ENCODE measurements around the gene LGALS9B.
"Not testable (repeated sequence)": the region's sequence is repeated elsewhere in the genome, so short reads cannot be mapped to it uniquely, and the experiment has no call there.

The LGALS9B gene

DNA sequence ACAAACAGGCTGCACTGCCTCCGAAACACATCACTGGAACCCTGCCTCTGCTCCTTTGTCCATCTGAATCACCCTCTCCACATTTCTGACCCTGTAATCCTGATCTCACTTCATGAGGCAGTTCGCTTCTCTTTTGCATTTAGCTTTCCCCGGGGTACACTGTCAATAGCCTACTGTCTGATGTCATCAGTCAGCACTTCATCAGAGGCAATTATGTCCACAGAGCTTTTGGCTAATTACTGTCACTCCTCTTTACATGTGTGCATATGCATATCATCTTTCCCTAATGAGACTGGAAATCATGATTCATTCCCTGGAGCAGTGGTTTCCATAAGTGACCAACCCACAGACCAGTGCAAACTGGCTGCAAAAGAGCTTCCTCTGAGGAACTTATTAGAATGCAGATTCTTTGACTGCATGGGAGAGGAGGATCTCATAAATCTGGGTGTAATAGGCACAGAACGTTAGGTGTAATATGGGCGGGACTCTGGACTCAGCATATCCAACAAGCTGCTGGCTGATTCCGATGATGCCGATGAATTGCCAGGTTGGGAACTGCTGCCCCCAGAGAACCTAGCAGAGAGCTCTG lies 49.8 kb downstream of the LGALS9B start:
- in situ Hi-C loops (cut with MboI; ENCODE audit: low sequenced_read_pairs), result not testable (repeated sequence)

DNA sequence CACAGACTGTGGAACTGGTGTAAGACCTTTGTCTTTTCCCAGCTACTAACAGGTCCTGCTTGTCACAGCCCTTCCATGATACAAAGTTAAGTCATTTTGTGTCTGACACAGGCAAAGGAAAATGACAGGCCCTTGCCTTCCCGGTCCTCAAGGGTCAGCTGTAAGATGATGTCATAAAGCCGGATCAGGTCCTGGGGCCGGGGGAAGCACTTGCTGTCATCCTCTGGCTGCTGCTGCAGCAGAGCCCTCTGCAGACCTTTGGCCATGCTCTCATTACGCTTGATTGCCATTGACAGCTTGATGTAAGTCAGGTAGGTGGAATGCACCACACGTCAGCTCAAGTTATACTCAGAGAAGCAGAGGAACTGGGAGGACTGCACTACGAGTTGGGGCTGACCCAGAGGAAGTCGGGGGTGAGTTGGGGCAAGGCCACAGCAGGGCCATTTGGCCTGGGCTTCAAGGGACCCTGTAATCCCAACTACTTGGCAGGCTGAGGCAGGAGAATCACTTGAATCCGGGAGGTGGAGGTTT lies 50.9 kb downstream of the LGALS9B start:
- in situ Hi-C loops (cut with MboI; ENCODE audit: low sequenced_read_pairs), result not testable (repeated sequence)

DNA sequence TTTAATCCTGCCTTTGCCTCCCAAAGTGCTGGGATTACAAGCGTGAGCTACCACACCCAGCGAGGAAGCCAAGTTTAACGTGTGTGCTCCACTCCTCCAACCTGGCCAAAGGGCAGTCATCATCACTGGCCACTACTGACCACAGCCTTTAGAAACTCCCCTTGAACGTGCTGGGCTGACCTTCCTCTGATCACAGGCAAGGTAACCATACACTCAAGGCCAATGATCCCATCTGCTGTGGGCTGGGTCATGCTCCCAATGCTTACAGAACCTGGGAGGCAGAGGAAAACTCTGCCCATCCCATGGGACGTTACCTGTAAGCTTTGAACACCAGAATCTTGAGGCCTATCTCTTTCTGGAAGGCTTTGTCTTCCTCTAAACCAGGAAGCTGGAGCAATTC lies 51.9 kb downstream of the LGALS9B start:
- in situ Hi-C loops (cut with MboI; ENCODE audit: low sequenced_read_pairs), result not testable (repeated sequence)

DNA sequence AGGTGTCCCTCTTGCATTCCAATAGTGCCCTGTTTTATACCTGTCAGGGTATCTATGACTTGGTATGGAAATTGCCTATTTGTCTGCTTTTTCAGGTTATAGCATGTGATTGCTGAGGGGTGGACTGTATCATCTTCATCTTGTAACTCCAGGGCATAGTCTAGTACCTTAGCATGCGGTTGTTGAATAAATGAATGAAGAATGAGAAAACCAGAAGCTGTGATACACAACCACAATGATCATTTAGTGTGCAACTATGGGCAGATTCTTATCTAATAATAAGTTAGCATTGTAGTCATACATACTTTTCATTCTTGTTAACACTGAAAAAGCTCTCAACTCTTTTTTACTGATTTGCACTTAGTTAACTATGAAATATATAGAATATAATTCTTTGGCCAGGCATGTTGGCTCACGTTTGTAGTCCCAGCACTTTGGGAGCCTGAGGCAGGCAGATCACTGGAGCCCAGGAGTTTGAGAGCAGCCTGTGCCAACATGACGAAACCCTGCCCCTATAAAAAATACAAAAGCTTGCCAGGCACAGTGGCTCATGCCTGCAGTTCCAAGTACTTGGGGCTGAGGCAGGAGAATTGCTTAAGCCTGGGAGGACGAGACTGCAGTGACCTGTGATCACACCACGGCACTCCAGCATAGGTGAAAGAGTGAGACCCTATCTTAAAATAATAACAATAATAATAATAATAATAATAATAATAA lies 65.9 kb downstream of the LGALS9B start:
- in situ Hi-C loops (cut with MboI; ENCODE audit: low sequenced_read_pairs), result not testable (repeated sequence)

DNA sequence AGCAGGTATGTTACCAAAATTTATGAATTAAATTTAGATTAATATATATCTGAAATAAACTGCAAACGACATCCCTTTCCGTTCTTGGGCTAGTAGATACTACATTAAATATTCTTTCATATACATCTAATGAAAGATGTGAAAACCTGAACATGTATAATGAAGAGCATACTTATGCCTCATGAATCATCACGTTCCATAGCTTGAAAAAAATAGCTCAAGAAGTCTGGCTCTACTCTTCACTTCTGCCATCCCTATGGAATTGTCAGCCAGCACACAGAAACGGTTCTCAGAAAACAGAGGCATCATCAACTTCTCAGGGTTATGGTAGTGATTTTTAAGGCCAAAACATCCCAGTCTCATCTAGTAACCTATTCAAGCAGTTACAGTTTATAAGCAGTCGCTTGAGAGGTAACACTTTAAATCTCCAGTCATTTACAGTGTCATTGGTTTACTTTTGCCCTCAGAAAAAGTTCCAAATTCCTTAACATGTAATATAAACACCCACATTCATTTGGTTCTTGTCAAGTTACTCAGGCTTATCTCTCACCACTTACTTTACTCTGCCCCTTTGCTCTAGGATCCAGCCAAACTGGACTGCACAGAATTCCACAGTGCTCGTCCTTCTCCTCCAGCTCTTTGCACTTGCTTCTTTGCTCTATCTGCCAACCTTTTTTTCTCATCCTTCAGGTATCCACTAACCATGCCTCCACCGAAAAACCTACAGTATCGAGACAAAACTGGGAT lies 66.6 kb downstream of the LGALS9B start:
- in situ Hi-C loops (cut with MboI; ENCODE audit: low sequenced_read_pairs), result not testable (repeated sequence)

All from HL-60/S4 (cell line).